K562 (cell line): ENCODE results near the gene DAPK1. TPM values are rescaled to one million over a fixed set of nuclear protein-coding genes. Genes with fewer than 3 reads are reported as not detected.

Experiments used
- CREB3L1 ChIP-seq: fragments of 450-650 bp; IDR thresholded peaks from 2 replicates; pipeline ENCODE4 v1.6.1; 2014; ENCODE audit warnings: low read depth, mild to moderate bottlenecking, moderate library complexity, borderline replicate concordance
- CREB5 ChIP-seq: fragments of 250-450 bp; sonication (Bioruptor Pico); IDR thresholded peaks from 2 replicates; pipeline ENCODE4 v1.5.0; 2020; ENCODE audit warnings: mild to moderate bottlenecking
- HEY1 ChIP-seq: fragments of 250-450 bp; sonication (Bioruptor Pico); IDR thresholded peaks from 2 replicates; pipeline ENCODE4 v1.5.0; 2020; ENCODE audit warnings: mild to moderate bottlenecking, moderate library complexity, borderline replicate concordance
- HSF4 ChIP-seq: fragments of 250-450 bp; sonication (Bioruptor Pico); IDR thresholded peaks from 2 replicates; pipeline ENCODE4 v2.1.2; 2022; ENCODE audit warnings: mild to moderate bottlenecking, moderate library complexity, borderline replicate concordance
- NCOA4 ChIP-seq: fragments of 450-650 bp; IDR thresholded peaks from 2 replicates; pipeline ENCODE4 v1.6.1; 2018; ENCODE audit warnings: mild to moderate bottlenecking; ENCODE audit not compliant: partially characterized antibody
- PHB ChIP-seq: fragments of 250-450 bp; sonication (Bioruptor Pico); IDR thresholded peaks from 2 replicates; pipeline ENCODE4 v1.5.0; 2021
- RFX5 ChIP-seq: IDR thresholded peaks from 2 replicates; pipeline ENCODE4 v1.6.1; 2011; ENCODE audit warnings: low read depth, mild to moderate bottlenecking, improper control_type of control experiment, low read length
- ZEB2 ChIP-seq: fragments of 450-650 bp; IDR thresholded peaks from 2 replicates; pipeline ENCODE4 v1.6.1; 2016
- ZNF140 ChIP-seq: fragments of 250-450 bp; sonication (Bioruptor Pico); IDR thresholded peaks from 2 replicates; pipeline ENCODE4 v1.8.0; 2021; ENCODE audit warnings: moderate library complexity, mild to moderate bottlenecking, inconsistent platforms
- ZNF586 ChIP-seq: fragments of 450-650 bp; formaldehyde crosslinking; conservative IDR thresholded peaks from 2 replicates; pipeline ENCODE4 v1.4.0; 2020; ENCODE audit warnings: mild to moderate bottlenecking, moderate library complexity
- ZNF696 ChIP-seq: fragments of 250-450 bp; sonication (Bioruptor Pico); conservative IDR thresholded peaks from 2 replicates; pipeline ENCODE4 v1.4.0; 2020; ENCODE audit warnings: mild to moderate bottlenecking, moderate library complexity
- ZSCAN29 ChIP-seq: fragments of 450-650 bp; IDR thresholded peaks from 2 replicates; pipeline ENCODE4 v1.6.1; 2017
- polyA plus RNA-seq, 8 experiments: library from polyadenylated mRNA; depleted of rRNA in 4 of 8; stranded (reverse) in 5 of 8; unstranded in 3 of 8; fragments of >200 nt; fragmentation: Nextera tagmentation in 2 of 8; fragmentation: Illumina TruSeq in 1 of 8; extraction: Ambion mirVana in 2 of 8; extraction: Trizol in 1 of 8; gene quantifications; 2 replicates each; pipeline versions ENCODE4 v1.2.1 to v1.2.3, GENCODE V29; 2011 to 2014; ENCODE audit warnings: inconsistent platforms in 1 of 8, missing spikeins in 1 of 8
- total RNA-seq, 7 experiments: library from RNA; depleted of rRNA in 6 of 7; stranded (reverse); fragments of >200 nt in 6 of 7; fragmentation: Illumina TruSeq in 2 of 7; extraction: Trizol in 2 of 7; gene quantifications; 2 replicates each; pipeline versions ENCODE4 v1.2.1 to v1.2.3, GENCODE V29; 2011 to 2021; ENCODE audit warnings: low replicate concordance in 1 of 7
- TF ChIP-seq, protein P1 (sequence below), 2 experiments: fragments of 450-650 bp; IDR thresholded peaks; 2 replicates each; pipeline ENCODE4 v1.6.1; 2016; ENCODE audit warnings: mild to moderate bottlenecking in 2 of 2, borderline replicate concordance in 1 of 2, low read depth in 1 of 2, moderate library complexity in 1 of 2
- TF ChIP-seq, protein P2 (sequence below): IDR thresholded peaks from 3 replicates; pipeline ENCODE4 v1.6.1; 2011; ENCODE audit warnings: borderline replicate concordance, mild to moderate bottlenecking, moderate library complexity; ENCODE audit not compliant: insufficient read length; ENCODE audit errors: extremely low read depth

The DAPK1 gene
- total and polyA plus RNA-seq, 9 of the 15 experiments (the other 6 are each of a cell fraction or from before 2014, with no cell fraction given) = 1.7 to 26.4 (median 15.8) TPM

GRCh38 chr9:87578625-87579024 is 81.0 kb downstream of the DAPK1 start (continued):
- TF ChIP-seq CREB5 (CRISPR knock-in tag) (no peak), PHB (CRISPR knock-in tag) (no peak), CREB3L1 (no peak), ZSCAN29 (no peak), HEY1 (CRISPR knock-in tag) (no peak), ZEB2 (no peak), ZNF140 (CRISPR knock-in tag) (no peak), HSF4 (no peak), ZNF696 (CRISPR knock-in tag) (no peak), ZNF586 (CRISPR knock-in tag) (no peak), RFX5 (no peak), NCOA4 (no peak)
- TF ChIP-seq, protein P1, sequence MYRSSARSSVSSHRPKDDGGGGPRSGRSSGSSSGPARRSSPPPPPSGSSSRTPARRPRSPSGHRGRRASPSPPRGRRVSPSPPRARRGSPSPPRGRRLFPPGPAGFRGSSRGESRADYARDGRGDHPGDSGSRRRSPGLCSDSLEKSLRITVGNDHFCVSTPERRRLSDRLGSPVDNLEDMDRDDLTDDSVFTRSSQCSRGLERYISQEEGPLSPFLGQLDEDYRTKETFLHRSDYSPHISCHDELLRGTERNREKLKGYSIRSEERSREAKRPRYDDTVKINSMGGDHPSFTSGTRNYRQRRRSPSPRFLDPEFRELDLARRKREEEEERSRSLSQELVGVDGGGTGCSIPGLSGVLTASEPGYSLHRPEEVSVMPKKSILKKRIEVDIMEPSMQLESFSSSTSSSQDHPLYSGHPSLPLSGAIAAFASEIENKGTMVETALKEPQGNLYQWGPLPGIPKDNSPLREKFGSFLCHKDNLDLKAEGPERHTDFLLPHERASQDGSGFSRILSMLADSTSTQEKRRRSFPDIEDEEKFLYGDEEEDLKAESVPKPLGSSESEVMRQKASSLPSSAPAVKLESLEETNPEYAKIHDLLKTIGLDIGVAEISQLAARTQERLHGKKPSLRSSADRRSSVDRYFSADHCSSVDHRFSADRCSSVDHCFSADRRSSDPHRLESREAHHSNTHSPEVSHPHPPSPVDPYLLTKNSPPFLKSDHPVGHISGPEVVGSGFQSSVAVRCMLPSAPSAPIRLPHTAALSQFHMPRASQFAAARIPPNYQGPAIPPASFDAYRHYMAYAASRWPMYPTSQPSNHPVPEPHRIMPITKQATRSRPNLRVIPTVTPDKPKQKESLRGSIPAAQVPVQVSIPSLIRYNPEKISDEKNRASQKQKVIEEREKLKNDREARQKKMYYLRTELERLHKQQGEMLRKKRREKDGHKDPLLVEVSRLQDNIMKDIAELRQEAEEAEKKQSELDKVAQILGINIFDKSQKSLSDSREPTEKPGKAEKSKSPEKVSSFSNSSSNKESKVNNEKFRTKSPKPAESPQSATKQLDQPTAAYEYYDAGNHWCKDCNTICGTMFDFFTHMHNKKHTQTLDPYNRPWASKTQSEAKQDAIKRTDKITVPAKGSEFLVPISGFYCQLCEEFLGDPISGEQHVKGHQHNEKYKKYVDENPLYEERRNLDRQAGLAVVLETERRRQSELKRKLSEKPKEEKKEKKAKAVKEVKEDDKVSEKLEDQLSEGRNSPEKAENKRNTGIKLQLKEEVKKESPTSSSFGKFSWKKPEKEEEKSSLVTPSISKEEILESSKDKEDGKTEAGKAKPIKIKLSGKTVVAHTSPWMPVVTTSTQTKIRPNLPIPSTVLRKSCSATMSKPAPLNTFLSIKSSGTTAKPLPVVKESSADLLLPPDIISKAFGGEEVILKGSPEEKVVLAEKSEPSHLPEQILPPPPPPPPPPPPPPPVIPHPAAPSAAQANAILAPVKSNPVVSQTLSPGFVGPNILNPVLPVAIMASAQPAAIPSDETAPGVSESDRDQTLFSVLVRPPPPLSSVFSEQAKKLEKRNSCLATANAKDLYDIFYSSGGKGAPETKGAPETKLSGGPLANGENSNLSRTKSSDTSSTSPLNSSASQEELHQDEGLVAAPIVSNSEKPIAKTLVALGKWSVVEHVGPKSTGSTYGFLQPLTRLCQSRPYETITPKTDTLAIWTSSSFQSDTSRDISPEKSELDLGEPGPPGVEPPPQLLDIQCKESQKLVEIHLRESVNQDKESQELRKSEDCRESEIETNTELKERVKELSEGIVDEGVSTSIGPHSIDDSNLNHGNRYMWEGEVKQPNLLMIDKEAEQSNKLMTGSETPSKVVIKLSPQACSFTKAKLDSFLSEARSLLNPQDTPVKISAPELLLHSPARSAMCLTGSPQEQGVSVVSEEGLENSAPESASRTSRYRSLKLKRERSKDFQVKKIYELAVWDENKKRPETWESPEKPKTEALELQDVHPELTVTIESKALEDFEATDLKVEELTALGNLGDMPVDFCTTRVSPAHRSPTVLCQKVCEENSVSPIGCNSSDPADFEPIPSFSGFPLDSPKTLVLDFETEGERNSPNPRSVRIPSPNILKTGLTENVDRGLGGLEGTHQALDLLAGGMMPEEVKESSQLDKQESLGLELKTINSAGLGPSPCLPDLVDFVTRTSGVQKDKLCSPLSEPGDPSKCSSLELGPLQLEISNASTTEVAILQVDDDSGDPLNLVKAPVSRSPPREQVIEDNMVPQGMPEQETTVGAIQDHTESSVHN (IDR thresholded peaks at IDR 0.05; ENCODE audit: borderline replicate concordance in 1 of 2, low read depth in 1 of 2) = no peak
- TF ChIP-seq, protein P2, sequence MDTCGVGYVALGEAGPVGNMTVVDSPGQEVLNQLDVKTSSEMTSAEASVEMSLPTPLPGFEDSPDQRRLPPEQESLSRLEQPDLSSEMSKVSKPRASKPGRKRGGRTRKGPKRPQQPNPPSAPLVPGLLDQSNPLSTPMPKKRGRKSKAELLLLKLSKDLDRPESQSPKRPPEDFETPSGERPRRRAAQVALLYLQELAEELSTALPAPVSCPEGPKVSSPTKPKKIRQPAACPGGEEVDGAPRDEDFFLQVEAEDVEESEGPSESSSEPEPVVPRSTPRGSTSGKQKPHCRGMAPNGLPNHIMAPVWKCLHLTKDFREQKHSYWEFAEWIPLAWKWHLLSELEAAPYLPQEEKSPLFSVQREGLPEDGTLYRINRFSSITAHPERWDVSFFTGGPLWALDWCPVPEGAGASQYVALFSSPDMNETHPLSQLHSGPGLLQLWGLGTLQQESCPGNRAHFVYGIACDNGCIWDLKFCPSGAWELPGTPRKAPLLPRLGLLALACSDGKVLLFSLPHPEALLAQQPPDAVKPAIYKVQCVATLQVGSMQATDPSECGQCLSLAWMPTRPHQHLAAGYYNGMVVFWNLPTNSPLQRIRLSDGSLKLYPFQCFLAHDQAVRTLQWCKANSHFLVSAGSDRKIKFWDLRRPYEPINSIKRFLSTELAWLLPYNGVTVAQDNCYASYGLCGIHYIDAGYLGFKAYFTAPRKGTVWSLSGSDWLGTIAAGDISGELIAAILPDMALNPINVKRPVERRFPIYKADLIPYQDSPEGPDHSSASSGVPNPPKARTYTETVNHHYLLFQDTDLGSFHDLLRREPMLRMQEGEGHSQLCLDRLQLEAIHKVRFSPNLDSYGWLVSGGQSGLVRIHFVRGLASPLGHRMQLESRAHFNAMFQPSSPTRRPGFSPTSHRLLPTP = no peak
